ENCODE measurements around the gene AMZ1. TPM values are rescaled to one million over a fixed set of nuclear protein-coding genes. Genes with fewer than 3 reads are reported as not detected.

Gene AMZ1
- total RNA-seq, 1 donor from 2014 or later, result 0.31 TPM

GRCh38 chr7:2751086-2751485 is 63.1 kb downstream of the AMZ1 start:
- no peak for DNase-seq

DNA sequence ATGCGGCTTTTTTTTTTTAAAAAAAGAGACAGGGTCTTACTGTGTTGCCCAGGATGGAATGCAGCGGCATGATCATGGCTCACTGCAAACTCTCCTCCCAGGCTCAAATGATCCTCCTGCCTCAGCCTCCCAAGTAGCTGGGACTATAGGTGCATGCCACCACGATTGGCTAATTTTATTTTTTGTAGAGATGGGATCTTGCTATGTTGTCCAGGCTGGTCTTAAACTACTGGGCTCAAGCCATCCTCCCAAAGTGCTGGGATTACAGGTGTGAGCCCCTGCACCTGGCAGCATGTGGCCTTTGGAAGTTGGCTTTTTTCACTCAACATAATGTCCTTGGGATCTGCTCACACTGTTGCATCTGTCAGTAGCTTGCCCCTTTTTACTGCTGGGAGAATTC is 65.1 kb downstream of the AMZ1 start:
- no peak for DNase-seq

- no peak for DNase-seq
These were observed 66.1 kb downstream of the AMZ1 start for GRCh38 chr7:2754086-2754485.

- DNase-seq, result no peak
These were observed 66.9 kb downstream of the AMZ1 start for GRCh38 chr7:2754912-2755311.

DNA sequence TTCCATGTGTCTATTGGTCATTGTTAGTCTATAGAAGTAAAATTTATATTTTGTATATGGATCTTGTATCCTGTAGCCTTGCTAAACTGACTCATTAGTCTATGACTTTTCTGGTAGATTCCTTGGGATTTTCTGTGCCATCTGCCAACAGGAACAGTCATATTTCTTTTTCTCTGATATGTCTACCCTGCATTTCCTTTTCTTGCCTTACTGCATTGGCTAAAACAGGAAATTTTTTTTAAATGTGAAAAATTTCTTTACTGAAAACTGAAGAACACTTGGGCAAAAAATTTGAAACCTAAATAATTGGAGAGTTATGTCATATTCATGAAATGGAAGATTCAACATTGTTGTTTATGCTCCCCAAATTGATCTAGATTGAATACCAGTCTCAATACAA is 67.5 kb downstream of the AMZ1 start:
- DNase-seq, result no peak

DNA sequence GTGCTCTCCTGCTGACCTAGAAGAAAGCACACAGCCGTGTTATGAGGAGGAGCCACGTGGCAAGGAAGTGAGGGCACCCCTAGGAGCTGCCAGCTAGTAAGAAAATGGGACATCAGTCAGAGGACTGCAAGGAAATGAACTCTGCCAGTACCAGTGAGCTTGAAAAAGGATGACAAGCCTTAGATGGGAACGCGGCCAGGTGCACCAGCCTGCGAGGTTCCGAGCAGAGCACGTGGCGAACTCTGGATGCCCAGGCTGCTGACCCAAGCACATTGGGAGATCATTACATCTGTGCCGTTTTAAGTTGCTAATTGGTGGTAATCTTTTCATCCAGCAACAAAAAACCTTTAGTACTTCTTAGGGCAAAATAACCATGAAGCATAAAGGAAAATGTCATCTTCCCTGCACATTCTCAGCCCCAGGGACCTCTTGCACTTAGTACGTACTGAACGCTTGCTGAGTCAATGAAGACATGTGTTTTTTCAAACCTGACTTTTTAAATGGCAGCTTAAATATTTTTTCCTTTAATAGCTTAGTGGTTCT is 69.4 kb downstream of the AMZ1 start:
- peak; percentile 56 for DNase-seq

DNA sequence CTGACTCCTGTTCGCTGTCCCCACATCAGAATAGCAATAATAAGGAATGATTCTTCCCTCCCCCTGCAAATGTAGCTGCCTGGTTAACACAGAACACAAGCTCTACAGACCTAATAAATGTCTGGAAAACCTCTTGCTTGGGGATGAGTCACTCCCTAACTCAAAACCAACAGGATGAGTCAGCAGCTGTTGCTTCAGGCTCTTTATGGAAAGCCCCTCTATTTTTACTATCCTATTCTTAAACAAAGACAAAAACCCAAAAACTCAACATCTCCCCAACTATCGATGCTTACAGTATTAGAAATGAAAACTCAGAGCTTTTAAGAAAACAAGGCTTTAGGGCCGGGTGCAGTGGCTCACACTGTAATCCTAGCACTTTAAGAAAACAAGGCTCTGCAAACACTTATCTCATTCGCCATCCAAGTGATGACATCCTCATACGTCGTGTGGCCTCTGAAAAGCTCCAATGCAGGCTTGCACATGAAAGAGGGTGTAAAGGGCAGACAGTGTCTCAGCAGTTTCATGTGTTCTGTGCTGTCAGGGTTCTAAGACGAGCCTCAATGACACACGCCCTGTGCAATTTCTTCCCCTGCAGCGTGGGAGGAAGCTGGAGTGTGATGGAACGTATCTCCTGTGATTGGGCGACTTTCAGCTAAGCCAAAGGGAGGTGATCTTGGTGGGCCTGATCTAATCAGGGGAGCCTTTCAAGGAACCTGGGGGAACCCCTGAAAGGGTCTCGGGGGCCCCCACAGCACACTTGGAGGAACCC is 70.1 kb downstream of the AMZ1 start:
- peak; percentile 89 for DNase-seq

GRCh38 chr7:2758673-2759616 is 70.9 kb downstream of the AMZ1 start:
- no peak for DNase-seq

DNA sequence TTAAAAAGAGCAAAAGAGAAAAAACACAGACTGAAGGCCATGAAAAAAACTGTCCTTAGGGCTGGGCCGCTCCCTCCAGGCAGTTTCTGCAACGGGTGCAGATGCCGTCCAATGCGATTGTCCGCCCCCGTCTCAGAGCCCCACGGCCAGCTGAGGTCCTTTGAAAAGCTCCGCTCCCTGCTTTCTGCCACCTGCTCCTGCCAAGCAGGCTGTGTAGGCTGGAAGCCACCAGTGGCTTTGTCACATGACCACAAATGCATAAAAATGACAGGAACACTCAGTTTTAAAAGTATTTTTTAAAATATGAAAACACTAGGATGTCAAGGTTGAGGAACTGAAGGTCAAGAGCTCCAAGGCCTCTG is 71.7 kb downstream of the AMZ1 start:
- DNase-seq, result peak; percentile 96

DNA sequence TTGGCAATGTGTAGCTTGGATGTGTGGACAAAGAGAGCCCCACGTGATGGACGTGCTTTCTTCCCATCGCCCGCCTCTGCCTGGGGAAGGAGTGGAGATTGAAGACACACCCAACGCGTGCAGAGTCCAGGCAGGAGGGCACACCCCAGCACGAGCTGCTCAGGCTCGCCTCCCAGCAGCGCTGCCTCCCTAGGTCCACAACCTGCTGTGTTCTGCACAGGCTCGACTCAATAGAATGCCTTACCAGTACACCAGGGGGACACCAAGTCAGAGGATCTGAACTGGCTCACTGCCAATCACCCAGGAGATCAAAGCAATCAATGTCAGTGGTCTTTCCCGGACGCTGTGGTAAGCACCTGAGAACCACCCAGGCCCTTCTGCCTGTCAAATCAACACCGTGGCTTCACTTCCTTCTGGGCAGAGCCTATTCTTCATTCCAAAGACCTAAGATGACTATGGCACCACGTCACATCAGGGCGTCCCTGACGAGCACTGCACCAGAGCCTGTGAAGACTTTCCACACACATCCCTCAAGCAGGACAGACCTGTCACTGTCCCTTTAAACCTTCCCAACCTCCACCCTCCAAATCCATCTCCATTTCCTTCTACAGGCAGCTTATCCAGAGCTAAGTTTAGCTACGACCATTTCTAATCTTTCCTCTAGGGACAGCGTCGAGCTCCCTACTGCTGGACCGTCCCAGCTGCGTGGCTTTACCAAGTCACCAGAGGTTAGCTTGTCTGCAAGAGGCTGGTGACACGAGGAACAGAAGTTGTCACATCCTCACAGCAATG is 72.3 kb downstream of the AMZ1 start:
- DNase-seq, result peak; percentile 89

DNA sequence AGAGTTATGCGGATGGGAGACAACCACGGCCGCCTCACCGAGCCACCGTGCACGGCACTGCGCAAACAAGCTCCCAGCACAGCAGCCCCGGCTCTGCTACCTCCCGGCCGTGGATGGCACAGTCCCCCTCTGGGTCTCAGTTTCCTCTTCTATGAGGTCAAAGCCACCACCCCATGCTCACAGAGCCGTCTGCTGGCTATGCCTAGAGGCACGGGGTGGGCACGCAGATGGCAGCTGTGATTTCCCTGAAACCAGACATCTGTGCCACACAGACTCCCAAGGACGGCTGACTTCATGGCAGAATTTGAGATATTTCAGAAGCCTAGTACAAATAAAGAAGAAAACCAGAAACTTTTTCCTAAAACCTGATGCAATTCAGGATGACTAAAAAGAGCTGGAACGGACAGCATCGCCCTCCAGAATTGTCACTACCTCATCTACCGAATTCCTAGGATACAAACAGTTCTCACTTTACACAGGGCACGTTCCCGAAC is 73.2 kb downstream of the AMZ1 start:
- DNase-seq, result peak; percentile 61

DNA sequence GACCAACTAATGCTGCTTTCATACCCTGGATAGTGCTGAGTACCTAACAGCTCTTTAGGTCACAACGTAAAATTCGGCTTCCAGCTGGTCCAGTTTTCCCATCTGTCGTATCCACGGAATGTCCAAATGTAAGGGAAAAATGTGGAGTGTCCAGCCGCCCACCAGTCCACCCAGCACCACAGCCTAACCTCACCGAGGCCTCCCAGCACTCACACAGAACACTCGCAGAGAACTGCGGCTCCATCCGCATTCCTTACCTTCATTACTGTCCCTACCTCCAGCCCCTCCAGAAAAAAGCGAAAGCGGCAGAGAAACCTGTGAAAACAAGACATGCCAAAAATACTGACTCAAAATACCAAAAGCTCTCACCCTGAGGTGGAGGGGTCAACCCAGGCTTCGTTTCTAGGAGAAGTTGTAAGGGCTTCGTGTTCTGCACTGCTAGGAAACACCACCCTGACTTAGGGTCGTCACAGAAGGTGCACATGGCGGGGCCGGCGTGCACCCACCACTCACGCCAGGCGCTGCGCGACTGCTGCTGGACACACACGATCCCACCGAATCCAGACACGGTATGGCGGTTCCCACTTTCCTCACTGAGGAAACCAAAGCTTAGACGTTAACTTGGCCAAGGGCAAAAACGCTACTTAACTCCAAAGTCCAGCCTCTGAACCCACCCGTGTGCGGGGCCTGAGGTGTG is 73.9 kb downstream of the AMZ1 start:
- no peak for DNase-seq

DNA sequence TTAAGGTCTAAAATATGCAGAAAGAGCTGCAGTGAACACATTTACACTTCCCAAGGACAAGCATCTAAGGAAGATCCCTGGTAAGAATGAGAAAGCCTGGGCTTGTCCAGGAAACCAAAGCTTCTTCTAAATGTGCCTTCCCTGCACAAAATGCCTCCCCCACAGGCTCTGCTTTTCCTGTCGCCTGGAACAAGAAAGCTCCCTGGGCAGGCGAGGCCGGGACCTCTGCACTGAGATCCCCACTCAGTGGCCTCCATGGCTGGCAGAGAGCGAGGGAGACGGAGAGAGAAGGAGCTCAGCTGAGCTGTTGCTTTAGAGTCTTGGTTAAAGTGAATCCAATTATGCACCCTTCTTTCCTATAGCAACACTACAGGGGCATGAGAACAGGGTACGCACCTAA is 75.6 kb downstream of the AMZ1 start:
- no peak for DNase-seq

DNA sequence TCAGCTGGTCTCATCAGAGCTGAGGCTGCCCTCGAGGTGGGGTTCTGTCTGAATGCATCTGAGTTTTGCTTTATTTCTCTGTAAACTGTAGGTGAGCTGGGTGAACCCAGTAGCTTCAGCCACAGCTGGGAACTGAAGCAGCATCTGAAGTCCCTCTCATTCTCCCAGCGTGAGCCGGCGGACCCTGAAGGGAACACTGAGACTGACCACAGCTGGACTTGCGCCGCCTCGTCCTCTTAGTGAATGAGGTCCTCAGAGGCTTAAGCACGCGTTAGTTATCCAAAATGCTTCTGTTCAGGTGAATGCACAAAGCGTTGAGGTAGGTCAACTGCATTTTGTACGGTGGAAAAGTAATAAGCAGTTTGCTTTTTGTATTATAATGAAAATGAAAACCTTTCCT is 76.6 kb downstream of the AMZ1 start:
- DNase-seq, result no peak

Other genes with a start within 250 kb of the AMZ1 start
- gene GRIFIN, start 211.8 kb upstream of the AMZ1 start, total RNA-seq, result not detected
- gene LFNG, start 168.4 kb upstream of the AMZ1 start, total RNA-seq, result 26.0 TPM
- gene BRAT1, start 132.7 kb upstream of the AMZ1 start, total RNA-seq, result 28.1 TPM
- gene IQCE, start 129.2 kb upstream of the AMZ1 start, total RNA-seq, result 6.4 TPM
- gene TTYH3, start 56.2 kb upstream of the AMZ1 start, total RNA-seq, result 43.5 TPM
- gene GNA12, start 156.1 kb downstream of the AMZ1 start, total RNA-seq, result 20.3 TPM